ENCODE data around the gene COMT. TPM values are rescaled to one million over a fixed set of nuclear protein-coding genes. Genes with fewer than 3 reads are reported as not detected.

Gene COMT
- 423 and 490 TPM in 2 replicates for total RNA-seq (2014; rRNA removed; shearing (Covaris generic))
- polyA plus RNA-seq (2016; fragmentation: Nextera tagmentation; extraction: Ambion mirVana): 508 and 537 TPM in 2 replicates

DNA sequence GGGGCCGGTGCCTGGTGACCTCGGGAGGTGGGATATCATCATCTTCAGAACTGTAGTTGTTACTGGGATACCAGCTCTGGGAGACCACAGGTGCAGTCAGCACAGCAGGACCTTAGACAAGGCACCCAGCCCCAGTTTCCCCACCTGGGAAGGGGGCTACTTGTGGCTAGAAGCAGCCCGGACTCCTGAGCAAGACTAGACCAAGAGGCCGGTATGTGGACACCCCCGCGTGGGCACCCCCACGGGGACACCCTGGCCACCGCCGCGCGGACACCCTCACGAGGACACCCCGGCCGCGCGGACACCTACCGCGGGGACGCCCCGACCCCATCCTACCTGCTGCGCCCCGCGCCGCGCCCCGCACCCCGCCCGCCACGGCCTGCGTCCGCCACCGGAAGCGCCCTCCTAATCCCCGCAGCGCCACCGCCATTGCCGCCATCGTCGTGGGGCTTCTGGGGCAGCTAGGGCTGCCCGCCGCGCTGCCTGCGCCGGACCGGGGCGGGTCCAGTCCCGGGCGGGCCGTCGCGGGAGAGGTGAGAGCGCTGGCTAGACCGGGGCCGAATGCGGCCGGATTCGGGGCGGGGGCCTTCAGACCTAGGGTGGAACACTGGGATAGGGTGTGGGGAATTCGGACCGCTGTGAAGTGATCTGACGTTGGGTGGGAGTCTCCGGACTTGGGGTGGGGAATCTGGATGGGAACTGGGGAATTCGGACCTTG is at the start of gene COMT, which contains the start of gene TXNRD2:
TSS of gene COMT (plus strand) at position 408 of the 718 bp plus-strand sequence. CDS start 20,755 bp downstream, outside the sequence.
TSS of gene TXNRD2 (minus strand) at position 454 of the 718 bp plus-strand sequence. CDS start at position 439, 15 bp downstream.
- peak within 1 kb of the TSS; percentile 88 for H3K4me2 ChIP-seq (ENCODE audit: unreplicated experiment)
- peaks cover 86% of the 10 kb centered on the region for H3K79me2 ChIP-seq (ENCODE audit: insufficient read depth)
- H3F3A ChIP-seq (ENCODE audit: insufficient read depth): peaks cover 23% of the 10 kb centered on the region
- peak within 1 kb of the TSS; percentile 93 for H2AFZ ChIP-seq
- H3K9me2 ChIP-seq (ENCODE audit: insufficient read depth): no peaks in the 10 kb centered on the region
- 1% methylated on average over 46 to 55 of the region's 63 CpGs for WGBS, 2 experiments (ENCODE audit: low coverage in 1 of 2, low lambda C conversion rate in 2 of 2, missing lambda C conversion rate in 2 of 2)
- in situ Hi-C loops (cut with MboI): no loop called here
- H3K36me3 ChIP-seq (ENCODE audit: low read depth): no peaks in the 10 kb centered on the region
- no peak for TF ChIP-seq EZH2 (IDR thresholded peaks at IDR 0.05; ENCODE audit: insufficient read depth, poor library complexity, severe bottlenecking)
- no peak for TF ChIP-seq EZH2phosphoT487 (IDR thresholded peaks at IDR 0.05; ENCODE audit: insufficient read depth, low read depth)
- peaks cover 25% of the 10 kb centered on the region for H3K4me1 ChIP-seq (ENCODE audit: insufficient read depth)
- no peaks in the 10 kb centered on the region for H3K9me3 ChIP-seq (ENCODE audit: low read depth)
- H3K27me3 ChIP-seq (replicated peaks; ENCODE audit: insufficient read depth): no peaks in the 10 kb centered on the region
- peak within 1 kb of the TSS; percentile 84 for H3K4me3 ChIP-seq
- DNase-seq: peak; percentile 88
- H3K9ac ChIP-seq: peak within 1 kb of the TSS; percentile 92
- H4K20me1 ChIP-seq (ENCODE audit: insufficient read depth): no peaks in the 10 kb centered on the region
- peak within 1 kb of the TSS; percentile 98 for H3K27ac ChIP-seq

GRCh38 chr22:19892257-19892879 is 49.2 kb upstream of the COMT start:
- H3K4me2 ChIP-seq (ENCODE audit: unreplicated experiment): peak overlapping the region; percentile 60
- no peak for TF ChIP-seq EZH2 (IDR thresholded peaks at IDR 0.05; ENCODE audit: insufficient read depth, poor library complexity, severe bottlenecking)
- TF ChIP-seq EZH2phosphoT487 (IDR thresholded peaks at IDR 0.05; ENCODE audit: insufficient read depth, low read depth): no peak
- 90 to 93% methylated on average over 24 of the region's 24 CpGs for WGBS, 2 experiments (ENCODE audit: low coverage in 1 of 2, low lambda C conversion rate in 2 of 2, missing lambda C conversion rate in 2 of 2)
- H4K20me1 ChIP-seq (ENCODE audit: insufficient read depth): no peaks in the 10 kb centered on the region
- no peaks in the 10 kb centered on the region for H3K9me2 ChIP-seq (ENCODE audit: insufficient read depth)
- no peaks in the 10 kb centered on the region for H3K27me3 ChIP-seq (replicated peaks; ENCODE audit: insufficient read depth)
- no peak overlapping the region for H3K4me3 ChIP-seq
- no peaks in the 10 kb centered on the region for H3K9me3 ChIP-seq (ENCODE audit: low read depth)
- H2AFZ ChIP-seq: no peak overlapping the region
- H3K9ac ChIP-seq: no peak overlapping the region; the same call in 1 of the 2 replicates
- no peak for DNase-seq
- H3K4me1 ChIP-seq (ENCODE audit: insufficient read depth): peaks cover 29% of the 10 kb centered on the region
- in situ Hi-C loops (cut with MboI): no loop called here
- no peaks in the 10 kb centered on the region for H3K36me3 ChIP-seq (ENCODE audit: low read depth)
- H3K27ac ChIP-seq: no peak overlapping the region
- H3K79me2 ChIP-seq (ENCODE audit: insufficient read depth): peaks cover 10% of the 10 kb centered on the region; the same call in 1 of the 2 replicates
- H3F3A ChIP-seq (ENCODE audit: insufficient read depth): 0 out of 2 replicates have a peak, but pooled peaks cover 4% of the 10 kb centered on the region

DNA sequence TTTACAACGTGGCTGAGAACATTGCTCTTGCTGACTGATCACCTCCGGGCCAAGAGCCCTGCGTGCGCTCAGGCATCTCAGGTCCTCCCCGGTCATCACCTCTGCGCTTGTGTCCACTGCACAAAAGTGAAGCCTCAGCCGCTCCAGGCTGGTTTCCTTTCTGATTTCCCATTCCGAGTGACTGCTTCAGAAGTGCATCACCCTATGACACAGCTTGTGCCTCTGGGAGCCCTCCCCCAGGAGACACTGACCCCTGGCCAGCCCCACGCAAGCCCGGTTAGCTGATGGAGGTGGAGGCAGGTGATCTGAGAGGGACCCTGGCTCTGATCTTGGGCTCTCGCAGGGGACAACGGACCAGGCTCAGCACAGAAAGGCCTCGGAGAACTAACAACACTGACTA is 48.6 kb upstream of the COMT start:
- TF ChIP-seq EZH2 (IDR thresholded peaks at IDR 0.05; ENCODE audit: insufficient read depth, poor library complexity, severe bottlenecking) (no peak), EZH2phosphoT487 (IDR thresholded peaks at IDR 0.05; ENCODE audit: insufficient read depth, low read depth) (no peak)
- H3K36me3 ChIP-seq (ENCODE audit: low read depth): no peaks in the 10 kb centered on the region
- no peaks in the 10 kb centered on the region for H3K9me2 ChIP-seq (ENCODE audit: insufficient read depth)
- no peaks in the 10 kb centered on the region for H3K27me3 ChIP-seq (replicated peaks; ENCODE audit: insufficient read depth)
- no peak overlapping the region for H2AFZ ChIP-seq
- no peak overlapping the region for H3K27ac ChIP-seq
- H3K79me2 ChIP-seq (ENCODE audit: insufficient read depth): peaks cover 10% of the 10 kb centered on the region; the same call in 1 of the 2 replicates
- 92 to 95% methylated on average over 13 of the region's 13 CpGs for WGBS, 2 experiments (ENCODE audit: low coverage in 1 of 2, low lambda C conversion rate in 2 of 2, missing lambda C conversion rate in 2 of 2)
- DNase-seq: no peak
- H3K9me3 ChIP-seq (ENCODE audit: low read depth): no peaks in the 10 kb centered on the region
- H4K20me1 ChIP-seq (ENCODE audit: insufficient read depth): no peaks in the 10 kb centered on the region
- peaks cover 24% of the 10 kb centered on the region for H3K4me1 ChIP-seq (ENCODE audit: insufficient read depth)
- in situ Hi-C loops (cut with MboI): no loop called here
- H3F3A ChIP-seq (ENCODE audit: insufficient read depth): 0 out of 2 replicates have a peak, but pooled peaks cover 4% of the 10 kb centered on the region
- H3K4me3 ChIP-seq: no peak overlapping the region
- no peak overlapping the region for H3K4me2 ChIP-seq (ENCODE audit: unreplicated experiment)
- no peak overlapping the region for H3K9ac ChIP-seq

DNA sequence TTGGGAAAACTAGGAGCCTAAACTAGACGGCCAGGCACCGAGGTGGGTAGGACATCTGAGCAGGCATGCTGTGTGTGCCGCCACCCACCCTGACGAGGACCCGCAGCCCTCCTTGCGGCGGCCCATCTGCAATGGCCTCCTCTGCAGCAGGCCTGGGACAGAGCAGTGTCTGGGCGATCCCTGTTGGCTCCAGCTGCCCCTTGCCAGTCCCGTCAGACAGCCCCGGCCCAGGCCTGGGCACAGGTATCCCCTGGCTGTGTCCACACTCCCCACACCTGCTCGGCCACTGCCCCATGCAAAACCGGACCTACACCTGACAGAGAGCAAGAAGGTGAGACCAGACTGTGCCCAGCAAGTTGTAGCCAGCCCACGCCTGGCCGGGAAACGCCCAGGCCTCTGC is 48.2 kb upstream of the COMT start:
- peaks cover 24% of the 10 kb centered on the region for H3K4me1 ChIP-seq (ENCODE audit: insufficient read depth)
- H3K9ac ChIP-seq: no peak overlapping the region
- H3K79me2 ChIP-seq (ENCODE audit: insufficient read depth): peaks cover 10% of the 10 kb centered on the region; the same call in 1 of the 2 replicates
- no peaks in the 10 kb centered on the region for H4K20me1 ChIP-seq (ENCODE audit: insufficient read depth)
- H3K9me3 ChIP-seq (ENCODE audit: low read depth): no peaks in the 10 kb centered on the region
- no peak overlapping the region for H3K4me2 ChIP-seq (ENCODE audit: unreplicated experiment)
- H3K9me2 ChIP-seq (ENCODE audit: insufficient read depth): no peaks in the 10 kb centered on the region
- H2AFZ ChIP-seq: no peak overlapping the region
- in situ Hi-C loops (cut with MboI): no loop called here
- no peaks in the 10 kb centered on the region for H3K27me3 ChIP-seq (replicated peaks; ENCODE audit: insufficient read depth)
- H3F3A ChIP-seq (ENCODE audit: insufficient read depth): 0 out of 2 replicates have a peak, but pooled peaks cover 4% of the 10 kb centered on the region
- no peak for TF ChIP-seq EZH2 (IDR thresholded peaks at IDR 0.05; ENCODE audit: insufficient read depth, poor library complexity, severe bottlenecking)
- TF ChIP-seq EZH2phosphoT487 (IDR thresholded peaks at IDR 0.05; ENCODE audit: insufficient read depth, low read depth): no peak
- no peak overlapping the region for H3K27ac ChIP-seq
- 93 to 94% methylated on average over 14 to 15 of the region's 15 CpGs for WGBS, 2 experiments (ENCODE audit: low coverage in 1 of 2, low lambda C conversion rate in 2 of 2, missing lambda C conversion rate in 2 of 2)
- no peaks in the 10 kb centered on the region for H3K36me3 ChIP-seq (ENCODE audit: low read depth)
- H3K4me3 ChIP-seq: no peak overlapping the region
- no peak for DNase-seq
